NCI-H1436 (cell line): ENCODE data around the gene SIRT4.
"Not testable (repeated sequence)": the region's sequence is repeated elsewhere in the genome, so short reads cannot be mapped to it uniquely, and the experiment has no call there.

ENCODE experiments used
- DNase-seq: peaks from one replicate; lab custom pipeline; 2025; lab: John Stamatoyannopoulos, UW

The SIRT4 gene

GRCh38 chr12:120335447-120335846 is 33.3 kb downstream of the SIRT4 start:
- not testable (repeated sequence) for DNase-seq

GRCh38 chr12:120336392-120336791 is 34.3 kb downstream of the SIRT4 start:
- not testable (repeated sequence) for DNase-seq

GRCh38 chr12:120337730-120338129 is 35.6 kb downstream of the SIRT4 start:
- DNase-seq, result no peak

GRCh38 chr12:120339256-120339655 is 37.1 kb downstream of the SIRT4 start:
- no peak for DNase-seq

GRCh38 chr12:120342175-120343038 is 40.3 kb downstream of the SIRT4 start:
- no peak for DNase-seq

GRCh38 chr12:120343039-120343537 is 41.0 kb downstream of the SIRT4 start:
- DNase-seq, result no peak

- DNase-seq, result no peak
Observed at GRCh38 chr12:120343692-120344091, 41.6 kb downstream of the SIRT4 start.

- DNase-seq, result no peak
Observed at GRCh38 chr12:120346031-120346430, 43.9 kb downstream of the SIRT4 start.

GRCh38 chr12:120346681-120347080 is 44.6 kb downstream of the SIRT4 start:
- no peak for DNase-seq

- no peak for DNase-seq
Observed at GRCh38 chr12:120347766-120348165, 45.6 kb downstream of the SIRT4 start.

GRCh38 chr12:120350576-120351350 is 48.6 kb downstream of the SIRT4 start:
- DNase-seq, result no peak

GRCh38 chr12:120352117-120352516 is 50.0 kb downstream of the SIRT4 start:
- DNase-seq, result no peak

- no peak for DNase-seq
Observed at GRCh38 chr12:120353136-120353535, 51.0 kb downstream of the SIRT4 start.

- DNase-seq, result no peak
Observed at GRCh38 chr12:120353556-120354317, 51.6 kb downstream of the SIRT4 start.

- peak; percentile 46 for DNase-seq
Observed at GRCh38 chr12:120356567-120357030, 54.5 kb downstream of the SIRT4 start.

GRCh38 chr12:120357104-120357503 is 55.0 kb downstream of the SIRT4 start:
- DNase-seq, result no peak

GRCh38 chr12:120358412-120359100 is 56.4 kb downstream of the SIRT4 start:
- DNase-seq, result no peak

GRCh38 chr12:120359128-120359527 is 57.0 kb downstream of the SIRT4 start:
- DNase-seq, result no peak

- peak; percentile 96 for DNase-seq
Observed at GRCh38 chr12:120361506-120362208, 59.5 kb downstream of the SIRT4 start.
